HepG2 (cell line): ENCODE measurements around the gene AGRN. TPM values are rescaled to one million over a fixed set of nuclear protein-coding genes. Genes with fewer than 3 reads are reported as not detected.

ENCODE experiments used
- DNMT1 ChIP-seq: sonication (generic); formaldehyde crosslinking; IDR thresholded peaks from 2 replicates; pipeline ENCODE4 v1.5.1; 2020; ENCODE audit warnings: mild to moderate bottlenecking, missing genetic modification reagents
- HDAC2 ChIP-seq: sonication (generic); formaldehyde crosslinking; IDR thresholded peaks from 2 replicates; pipeline ENCODE4 v1.4.0; 2020; ENCODE audit warnings: missing genetic modification reagents
- HMG20A ChIP-seq: IDR thresholded peaks from 2 replicates; pipeline ENCODE4 v1.6.1; 2016; ENCODE audit warnings: borderline replicate concordance
- KLF9 ChIP-seq: IDR thresholded peaks from 2 replicates; pipeline ENCODE4 v1.6.1; 2016; ENCODE audit warnings: low read depth
- MYC ChIP-seq: sonication (generic); formaldehyde crosslinking; IDR thresholded peaks from 2 replicates; pipeline ENCODE4 v1.9.0; 2021; ENCODE audit warnings: missing genetic modification reagents, borderline replicate concordance
- PITX1 ChIP-seq: sonication (generic); formaldehyde crosslinking; IDR thresholded peaks from 2 replicates; pipeline ENCODE4 v1.5.1; 2020; ENCODE audit warnings: mild to moderate bottlenecking, missing genetic modification reagents
- XBP1 ChIP-seq: sonication (generic); formaldehyde crosslinking; IDR thresholded peaks from 2 replicates; pipeline ENCODE4 v1.5.0; 2020; ENCODE audit warnings: missing genetic modification reagents
- ZBTB38 ChIP-seq: sonication (generic); formaldehyde crosslinking; IDR thresholded peaks from 2 replicates; pipeline ENCODE4 v1.5.1; 2020; ENCODE audit warnings: mild to moderate bottlenecking, missing genetic modification reagents
- ZFP36L1 ChIP-seq: sonication (generic); formaldehyde crosslinking; IDR thresholded peaks from 2 replicates; pipeline ENCODE4 v1.8.0; 2022; ENCODE audit warnings: mild to moderate bottlenecking, missing genetic modification reagents, moderate library complexity
- ZNF207 ChIP-seq: fragments of 450-650 bp; IDR thresholded peaks from 2 replicates; pipeline ENCODE4 v1.6.1; 2016; ENCODE audit warnings: antibody characterized with exemption, borderline replicate concordance
- ZNF34 ChIP-seq: sonication (generic); formaldehyde crosslinking; IDR thresholded peaks from 2 replicates; pipeline ENCODE4 v1.4.0; 2020; ENCODE audit warnings: mild to moderate bottlenecking, missing genetic modification reagents, borderline replicate concordance
- ZNF44 ChIP-seq: sonication (generic); formaldehyde crosslinking; IDR thresholded peaks from 2 replicates; pipeline ENCODE4 v1.5.1; 2020; ENCODE audit warnings: mild to moderate bottlenecking, missing genetic modification reagents
- ZNF761 ChIP-seq: sonication (generic); formaldehyde crosslinking; conservative IDR thresholded peaks from 2 replicates; pipeline ENCODE4 v1.4.0; 2020; ENCODE audit warnings: mild to moderate bottlenecking, missing genetic modification reagents
- polyA plus RNA-seq, 8 experiments: library from polyadenylated mRNA; depleted of rRNA in 3 of 8; stranded (reverse) in 7 of 8; unstranded in 1 of 8; fragments of >200 nt; fragmentation: Illumina TruSeq in 4 of 8; extraction: Trizol in 4 of 8; gene quantifications; 2 replicates each; pipeline versions ENCODE4 v1.2.1 to v1.2.3, GENCODE V29; 2011 to 2016; ENCODE audit warnings: low read depth in 4 of 8, missing spikeins in 1 of 8, mixed read lengths in 1 of 8; ENCODE audit not compliant: insufficient read depth in 1 of 8
- total RNA-seq, 5 experiments: library from RNA; depleted of rRNA; stranded (reverse); fragments of >200 nt; fragmentation: Illumina TruSeq; extraction: Trizol; gene quantifications; 2 replicates each; pipeline ENCODE4 v1.2.3, GENCODE V29; 2016; ENCODE audit warnings: low read depth in 1 of 5
- TF ChIP-seq, protein P1 (sequence below): sonication (generic); formaldehyde crosslinking; IDR thresholded peaks from 2 replicates; pipeline ENCODE4 v1.4.0; 2020; ENCODE audit warnings: mild to moderate bottlenecking, missing genetic modification reagents
- TF ChIP-seq, protein P2 (sequence below): sonication (generic); formaldehyde crosslinking; IDR thresholded peaks from 2 replicates; pipeline ENCODE4 v1.8.0; 2022; ENCODE audit warnings: mild to moderate bottlenecking, missing genetic modification reagents, moderate library complexity
- TF ChIP-seq, protein P3 (sequence below): sonication (generic); IDR thresholded peaks from 2 replicates; pipeline ENCODE4 v1.6.1; 2016; ENCODE audit warnings: low read depth, borderline replicate concordance
- TF ChIP-seq, protein P4 (sequence below): sonication (generic); formaldehyde crosslinking; IDR thresholded peaks from 2 replicates; pipeline ENCODE4 v1.8.0; 2022; ENCODE audit warnings: missing genetic modification reagents, mild to moderate bottlenecking, inconsistent platforms, borderline replicate concordance
- TF ChIP-seq, protein P5 (sequence below): sonication (generic); formaldehyde crosslinking; IDR thresholded peaks from 2 replicates; pipeline ENCODE4 v1.4.0; 2020; ENCODE audit warnings: missing genetic modification reagents, mild to moderate bottlenecking, borderline replicate concordance
- TF ChIP-seq, protein P6 (sequence below): sonication (generic); formaldehyde crosslinking; IDR thresholded peaks from 2 replicates; pipeline ENCODE4 v1.4.0; 2020; ENCODE audit warnings: missing genetic modification reagents

Gene AGRN
- total and polyA plus RNA-seq, 2 of the 13 experiments (the other 11 are each of a cell fraction or from before 2014, with no cell fraction given) = 29.8 to 65.2 TPM

DNA sequence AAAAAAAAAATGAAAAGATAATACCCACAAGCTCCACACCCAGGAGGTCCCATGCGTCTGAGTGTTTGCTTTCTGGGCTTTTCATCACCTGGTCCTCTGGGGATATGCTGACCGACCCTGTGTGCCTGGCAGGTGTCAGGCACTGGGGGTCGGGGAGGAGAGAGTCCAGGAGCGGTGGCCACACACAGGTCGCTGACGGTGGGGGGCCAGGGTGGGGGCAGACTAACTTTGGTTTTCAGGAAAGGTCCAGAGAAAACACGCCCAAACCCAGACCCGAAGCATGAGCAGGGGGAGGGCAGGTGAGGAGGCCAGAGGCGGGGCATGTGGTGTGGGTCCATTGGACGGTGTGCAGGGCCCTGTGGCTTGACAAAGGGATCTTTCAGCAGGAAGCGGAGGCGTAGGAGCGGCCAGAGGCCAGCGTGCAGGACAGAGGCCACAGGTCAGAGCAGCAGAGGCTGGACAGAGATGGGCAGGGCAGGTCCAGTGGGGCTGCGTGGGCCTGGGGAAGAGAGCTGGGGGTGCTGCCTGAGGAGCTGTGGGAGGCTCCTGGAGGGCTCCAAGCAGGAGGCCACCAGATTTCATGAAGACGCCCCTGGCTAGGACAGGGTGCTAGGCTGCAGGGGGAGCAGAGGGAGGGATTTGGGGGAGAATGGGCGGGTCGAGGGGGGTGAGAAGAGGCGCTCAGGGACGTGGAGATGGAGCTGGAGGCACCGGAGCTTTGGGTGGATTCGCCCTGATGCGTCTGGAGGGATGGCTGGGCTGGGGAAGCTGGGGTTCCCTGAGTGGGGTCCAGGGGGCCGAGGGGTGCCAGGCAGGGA, 38.4 kb downstream of the AGRN start (continued):
- TF ChIP-seq, protein P1, sequence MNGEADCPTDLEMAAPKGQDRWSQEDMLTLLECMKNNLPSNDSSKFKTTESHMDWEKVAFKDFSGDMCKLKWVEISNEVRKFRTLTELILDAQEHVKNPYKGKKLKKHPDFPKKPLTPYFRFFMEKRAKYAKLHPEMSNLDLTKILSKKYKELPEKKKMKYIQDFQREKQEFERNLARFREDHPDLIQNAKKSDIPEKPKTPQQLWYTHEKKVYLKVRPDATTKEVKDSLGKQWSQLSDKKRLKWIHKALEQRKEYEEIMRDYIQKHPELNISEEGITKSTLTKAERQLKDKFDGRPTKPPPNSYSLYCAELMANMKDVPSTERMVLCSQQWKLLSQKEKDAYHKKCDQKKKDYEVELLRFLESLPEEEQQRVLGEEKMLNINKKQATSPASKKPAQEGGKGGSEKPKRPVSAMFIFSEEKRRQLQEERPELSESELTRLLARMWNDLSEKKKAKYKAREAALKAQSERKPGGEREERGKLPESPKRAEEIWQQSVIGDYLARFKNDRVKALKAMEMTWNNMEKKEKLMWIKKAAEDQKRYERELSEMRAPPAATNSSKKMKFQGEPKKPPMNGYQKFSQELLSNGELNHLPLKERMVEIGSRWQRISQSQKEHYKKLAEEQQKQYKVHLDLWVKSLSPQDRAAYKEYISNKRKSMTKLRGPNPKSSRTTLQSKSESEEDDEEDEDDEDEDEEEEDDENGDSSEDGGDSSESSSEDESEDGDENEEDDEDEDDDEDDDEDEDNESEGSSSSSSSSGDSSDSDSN (CRISPR knock-in tag) = peak; percentile 88
- TF ChIP-seq ZNF34 (0 out of 2 replicates have a peak, but pooled peaks have one; percentile 24), ZBTB38 (CRISPR knock-in tag) (peak; percentile 88), DNMT1 (CRISPR knock-in tag) (no peak; the same call in 1 of the 2 replicates), PITX1 (peak; percentile 56; the same call in 1 of the 2 replicates), HDAC2 (peak; percentile 84), MYC (CRISPR knock-in tag) (peak; percentile 89), KLF9 (CRISPR knock-in tag) (0 out of 2 replicates have a peak, but pooled peaks have one; percentile 49), ZFP36L1 (CRISPR knock-in tag) (peak; percentile 56; the same call in 1 of the 2 replicates), HMG20A (CRISPR knock-in tag) (no peak), ZNF44 (CRISPR knock-in tag) (peak; percentile 59), ZNF761 (CRISPR knock-in tag) (peak; percentile 71; the same call in 1 of the 2 replicates), XBP1 (CRISPR knock-in tag) (no peak), ZNF207 (no peak)
- TF ChIP-seq, protein P2, sequence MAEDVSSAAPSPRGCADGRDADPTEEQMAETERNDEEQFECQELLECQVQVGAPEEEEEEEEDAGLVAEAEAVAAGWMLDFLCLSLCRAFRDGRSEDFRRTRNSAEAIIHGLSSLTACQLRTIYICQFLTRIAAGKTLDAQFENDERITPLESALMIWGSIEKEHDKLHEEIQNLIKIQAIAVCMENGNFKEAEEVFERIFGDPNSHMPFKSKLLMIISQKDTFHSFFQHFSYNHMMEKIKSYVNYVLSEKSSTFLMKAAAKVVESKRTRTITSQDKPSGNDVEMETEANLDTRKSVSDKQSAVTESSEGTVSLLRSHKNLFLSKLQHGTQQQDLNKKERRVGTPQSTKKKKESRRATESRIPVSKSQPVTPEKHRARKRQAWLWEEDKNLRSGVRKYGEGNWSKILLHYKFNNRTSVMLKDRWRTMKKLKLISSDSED = peak; percentile 64; the same call in 1 of the 2 replicates
- TF ChIP-seq, protein P3, sequence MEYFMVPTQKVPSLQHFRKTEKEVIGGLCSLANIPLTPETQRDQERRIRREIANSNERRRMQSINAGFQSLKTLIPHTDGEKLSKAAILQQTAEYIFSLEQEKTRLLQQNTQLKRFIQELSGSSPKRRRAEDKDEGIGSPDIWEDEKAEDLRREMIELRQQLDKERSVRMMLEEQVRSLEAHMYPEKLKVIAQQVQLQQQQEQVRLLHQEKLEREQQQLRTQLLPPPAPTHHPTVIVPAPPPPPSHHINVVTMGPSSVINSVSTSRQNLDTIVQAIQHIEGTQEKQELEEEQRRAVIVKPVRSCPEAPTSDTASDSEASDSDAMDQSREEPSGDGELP = peak; percentile 10; the same call in 1 of the 2 replicates
- TF ChIP-seq, protein P4, sequence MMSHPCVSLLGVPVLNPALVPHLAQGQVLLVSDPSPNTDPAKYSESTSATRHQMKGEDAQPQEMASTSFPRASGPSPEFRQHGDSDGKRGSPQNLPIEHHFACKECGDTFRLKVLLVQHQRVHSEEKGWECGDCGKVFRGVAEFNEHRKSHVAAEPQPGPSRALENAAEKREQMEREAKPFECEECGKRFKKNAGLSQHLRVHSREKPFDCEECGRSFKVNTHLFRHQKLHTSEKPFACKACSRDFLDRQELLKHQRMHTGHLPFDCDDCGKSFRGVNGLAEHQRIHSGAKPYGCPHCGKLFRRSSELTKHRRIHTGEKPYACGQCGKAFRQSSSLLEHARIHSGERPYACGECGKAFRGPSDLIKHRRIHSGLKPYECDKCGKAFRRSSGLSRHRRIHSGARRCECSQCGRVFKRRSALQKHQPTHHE (CRISPR knock-in tag) = peak; percentile 53; the same call in 1 of the 2 replicates
- TF ChIP-seq, protein P5, sequence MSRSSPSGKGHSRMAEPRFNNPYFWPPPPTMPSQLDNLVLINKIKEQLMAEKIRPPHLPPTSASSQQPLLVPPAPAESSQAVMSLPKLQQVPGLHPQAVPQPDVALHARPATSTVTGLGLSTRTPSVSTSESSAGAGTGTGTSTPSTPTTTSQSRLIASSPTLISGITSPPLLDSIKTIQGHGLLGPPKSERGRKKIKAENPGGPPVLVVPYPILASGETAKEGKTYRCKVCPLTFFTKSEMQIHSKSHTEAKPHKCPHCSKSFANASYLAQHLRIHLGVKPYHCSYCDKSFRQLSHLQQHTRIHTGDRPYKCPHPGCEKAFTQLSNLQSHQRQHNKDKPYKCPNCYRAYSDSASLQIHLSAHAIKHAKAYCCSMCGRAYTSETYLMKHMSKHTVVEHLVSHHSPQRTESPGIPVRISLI (CRISPR knock-in tag) = peak; percentile 75; the same call in 1 of the 2 replicates
- TF ChIP-seq, protein P6, sequence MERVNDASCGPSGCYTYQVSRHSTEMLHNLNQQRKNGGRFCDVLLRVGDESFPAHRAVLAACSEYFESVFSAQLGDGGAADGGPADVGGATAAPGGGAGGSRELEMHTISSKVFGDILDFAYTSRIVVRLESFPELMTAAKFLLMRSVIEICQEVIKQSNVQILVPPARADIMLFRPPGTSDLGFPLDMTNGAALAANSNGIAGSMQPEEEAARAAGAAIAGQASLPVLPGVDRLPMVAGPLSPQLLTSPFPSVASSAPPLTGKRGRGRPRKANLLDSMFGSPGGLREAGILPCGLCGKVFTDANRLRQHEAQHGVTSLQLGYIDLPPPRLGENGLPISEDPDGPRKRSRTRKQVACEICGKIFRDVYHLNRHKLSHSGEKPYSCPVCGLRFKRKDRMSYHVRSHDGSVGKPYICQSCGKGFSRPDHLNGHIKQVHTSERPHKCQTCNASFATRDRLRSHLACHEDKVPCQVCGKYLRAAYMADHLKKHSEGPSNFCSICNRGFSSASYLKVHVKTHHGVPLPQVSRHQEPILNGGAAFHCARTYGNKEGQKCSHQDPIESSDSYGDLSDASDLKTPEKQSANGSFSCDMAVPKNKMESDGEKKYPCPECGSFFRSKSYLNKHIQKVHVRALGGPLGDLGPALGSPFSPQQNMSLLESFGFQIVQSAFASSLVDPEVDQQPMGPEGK (CRISPR knock-in tag) = peak; percentile 95
